Natural killer cell (primary cell): ENCODE data around the gene STH. TPM values are rescaled to one million over a fixed set of nuclear protein-coding genes. Genes with fewer than 3 reads are reported as not detected.

Experiments
- ATAC-seq, 3 donors: fragments of 150-1000 bp in 2 of 3; fragments of 200-7000 bp in 1 of 3; cut with Tn5 transposase; 1 replicate in 1 of 3; 2 replicates in 2 of 3; pipeline ENCODE4 v1.10.0; 2021; ENCODE audit warnings: mild to moderate bottlenecking in 2 of 3, moderate library complexity in 2 of 3
- DNase-seq, 2 donors: peaks; one replicate each; pipeline versions ENCODE4 v3.0.0 to v3.0.0-alpha.2; 2013 to 2021; ENCODE audit warnings: mixed read lengths in 1 of 2
- H3K27ac ChIP-seq: one replicate; pipeline ENCODE4 v1.5.1; 2013; ENCODE audit warnings: mild to moderate bottlenecking, low read length
- H3K27me3 ChIP-seq: one replicate; pipeline ENCODE4 v1.6.1; 2013; ENCODE audit warnings: low read length; ENCODE audit not compliant: control insufficient read depth, insufficient read depth
- H3K36me3 ChIP-seq: one replicate; pipeline ENCODE4 v1.6.1; 2013; ENCODE audit warnings: low read length; ENCODE audit not compliant: control insufficient read depth, insufficient read depth
- H3K4me1 ChIP-seq: one replicate; pipeline ENCODE4 v1.6.1; 2013; ENCODE audit warnings: low read length; ENCODE audit not compliant: control insufficient read depth, insufficient read depth
- H3K4me3 ChIP-seq: one replicate; pipeline ENCODE4 v1.5.1; 2013; ENCODE audit warnings: low read length
- H3K9me3 ChIP-seq: one replicate; pipeline ENCODE4 v1.6.1; 2013; ENCODE audit warnings: low read length; ENCODE audit not compliant: control insufficient read depth, insufficient read depth
- H3K27ac Mint-ChIP-seq, 2 donors: one replicate each; pipeline ENCODE4 v1.8.0; 2022; ENCODE audit warnings: mild to moderate bottlenecking in 2 of 2, mixed read lengths in 2 of 2, moderate library complexity in 1 of 2
- H3K27me3 Mint-ChIP-seq, 2 donors: one replicate each; pipeline ENCODE4 v1.8.0; 2022; ENCODE audit warnings: low read depth in 2 of 2, mixed read lengths in 2 of 2
- H3K36me3 Mint-ChIP-seq: one replicate; pipeline ENCODE4 v1.8.0; 2022; ENCODE audit warnings: mixed read lengths
- H3K4me1 Mint-ChIP-seq, 2 donors: one replicate each; pipeline ENCODE4 v1.8.0; 2022; ENCODE audit warnings: mixed read lengths in 2 of 2
- H3K4me3 Mint-ChIP-seq: one replicate; pipeline ENCODE4 v1.8.0; 2022; ENCODE audit warnings: mild to moderate bottlenecking, moderate library complexity, mixed read lengths
- H3K9me3 Mint-ChIP-seq, 2 donors: one replicate each; pipeline ENCODE4 v1.8.0; 2022; ENCODE audit warnings: mixed read lengths in 2 of 2
- WGBS: methylation state at CpG from one replicate; pipeline ENCODE4 v1.1.7; 2013; ENCODE audit warnings: missing lambda C conversion rate; ENCODE audit not compliant: insufficient coverage; 5-methylcytosine and 5-hydroxymethylcytosine counted together
- intact Hi-C: fragments of 100-400 bp; cut with micrococcal nuclease; formaldehyde crosslinking; loops from one replicate; pipeline ENCODE4 v1.14.2; 2022
- total RNA-seq, 4 donors: library from RNA; stranded (reverse); fragments of 120-200 nt in 1 of 4; gene quantifications; one replicate each; pipeline versions ENCODE4 v1.2.3 to v1.2.4, GENCODE V29; 2013 to 2022
- TF ChIP-seq, protein P1 (sequence below): fragments of 200-600 bp; IDR thresholded peaks from one replicate; pipeline ENCODE4 v1.8.0; 2022; ENCODE audit warnings: antibody characterized with exemption

The STH gene
- total RNA-seq, 3 donors from 2014 or later (not counting 1 experiment from before 2014, with no cell fraction given), result not detected

DNA sequence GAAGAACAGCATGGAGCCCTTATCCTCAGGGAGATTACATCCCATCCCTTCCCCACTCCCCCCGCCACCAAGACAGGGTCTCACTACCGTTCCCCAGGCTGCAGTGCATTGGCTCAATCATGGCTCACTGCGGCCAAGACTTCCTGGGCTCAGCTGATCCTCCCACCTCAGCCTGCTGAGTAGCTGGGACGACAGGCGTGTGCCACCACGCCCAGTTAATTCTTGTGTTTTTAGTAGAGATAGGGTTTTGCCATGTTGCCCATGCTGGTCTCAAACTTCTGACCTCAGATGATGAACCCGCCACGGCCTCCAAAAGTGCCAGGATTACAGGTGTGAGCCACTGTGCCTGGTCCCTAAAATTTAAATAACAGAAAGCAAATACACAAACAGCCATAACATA is 48.8 kb downstream of the STH start:
- intact Hi-C loops, result no loop called here
- H3K4me1 Mint-ChIP-seq, result peaks cover 29 to 35% of the 10 kb centered on the region in 2 donors
- Histone ChIP-seq H3K9me3 (no peaks in the 10 kb centered on the region), H3K4me3 (no peak overlapping the region), H3K27ac (no peak overlapping the region), H3K36me3 (peaks cover 57% of the 10 kb centered on the region), H3K27me3 (no peaks in the 10 kb centered on the region), H3K4me1 (no peaks in the 10 kb centered on the region)
- no peak for ATAC-seq
- TF ChIP-seq, protein P1, sequence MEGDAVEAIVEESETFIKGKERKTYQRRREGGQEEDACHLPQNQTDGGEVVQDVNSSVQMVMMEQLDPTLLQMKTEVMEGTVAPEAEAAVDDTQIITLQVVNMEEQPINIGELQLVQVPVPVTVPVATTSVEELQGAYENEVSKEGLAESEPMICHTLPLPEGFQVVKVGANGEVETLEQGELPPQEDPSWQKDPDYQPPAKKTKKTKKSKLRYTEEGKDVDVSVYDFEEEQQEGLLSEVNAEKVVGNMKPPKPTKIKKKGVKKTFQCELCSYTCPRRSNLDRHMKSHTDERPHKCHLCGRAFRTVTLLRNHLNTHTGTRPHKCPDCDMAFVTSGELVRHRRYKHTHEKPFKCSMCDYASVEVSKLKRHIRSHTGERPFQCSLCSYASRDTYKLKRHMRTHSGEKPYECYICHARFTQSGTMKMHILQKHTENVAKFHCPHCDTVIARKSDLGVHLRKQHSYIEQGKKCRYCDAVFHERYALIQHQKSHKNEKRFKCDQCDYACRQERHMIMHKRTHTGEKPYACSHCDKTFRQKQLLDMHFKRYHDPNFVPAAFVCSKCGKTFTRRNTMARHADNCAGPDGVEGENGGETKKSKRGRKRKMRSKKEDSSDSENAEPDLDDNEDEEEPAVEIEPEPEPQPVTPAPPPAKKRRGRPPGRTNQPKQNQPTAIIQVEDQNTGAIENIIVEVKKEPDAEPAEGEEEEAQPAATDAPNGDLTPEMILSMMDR, result no peak
- 90% methylated on average over 7 of the region's 8 CpGs for WGBS
- no peak overlapping the region for H3K27ac Mint-ChIP-seq
- no peak for DNase-seq
- H3K4me3 Mint-ChIP-seq, result no peak overlapping the region
- no peaks in the 10 kb centered on the region for H3K27me3 Mint-ChIP-seq
- no peaks in the 10 kb centered on the region for H3K9me3 Mint-ChIP-seq
- peaks cover 8% of the 10 kb centered on the region for H3K36me3 Mint-ChIP-seq

Other genes starting within 250 kb of the STH start
- gene CRHR1, start 214.9 kb upstream of the STH start, total RNA-seq, result not detected
- gene SPPL2C, start 154.4 kb upstream of the STH start, total RNA-seq, result not detected
- 1 to 10 TPM in 1 of 3 donors, under 1 TPM in 2; 0.14 to 1.3 (median 0.58) TPM for gene MAPT, start 104.7 kb upstream of the STH start, total RNA-seq
- gene KANSL1, start 194.2 kb downstream of the STH start, total RNA-seq, result 100 to 1,000 TPM; 202 to 240 (median 220) TPM